Stimulated activated CD8-positive, alpha-beta memory T cell treated with anti-CD3 and anti-CD28 coated beads, Interleukin-15, amount 100 ng/mL, for 4 hours (primary cell): ENCODE results near the gene CHD9.
A peak's percentile ranks its signal among the peaks of the same experiment; 100 is the strongest.
"Not testable (repeated sequence)": the region's sequence is repeated elsewhere in the genome, so short reads cannot be mapped to it uniquely, and the experiment has no call there.

Source experiments
- DNase-seq, 2 donors: peaks; one replicate each; pipeline ENCODE4 v3.0.0-alpha.2; 2020; ENCODE audit warnings: low read depth in 2 of 2

The CHD9 gene

DNA sequence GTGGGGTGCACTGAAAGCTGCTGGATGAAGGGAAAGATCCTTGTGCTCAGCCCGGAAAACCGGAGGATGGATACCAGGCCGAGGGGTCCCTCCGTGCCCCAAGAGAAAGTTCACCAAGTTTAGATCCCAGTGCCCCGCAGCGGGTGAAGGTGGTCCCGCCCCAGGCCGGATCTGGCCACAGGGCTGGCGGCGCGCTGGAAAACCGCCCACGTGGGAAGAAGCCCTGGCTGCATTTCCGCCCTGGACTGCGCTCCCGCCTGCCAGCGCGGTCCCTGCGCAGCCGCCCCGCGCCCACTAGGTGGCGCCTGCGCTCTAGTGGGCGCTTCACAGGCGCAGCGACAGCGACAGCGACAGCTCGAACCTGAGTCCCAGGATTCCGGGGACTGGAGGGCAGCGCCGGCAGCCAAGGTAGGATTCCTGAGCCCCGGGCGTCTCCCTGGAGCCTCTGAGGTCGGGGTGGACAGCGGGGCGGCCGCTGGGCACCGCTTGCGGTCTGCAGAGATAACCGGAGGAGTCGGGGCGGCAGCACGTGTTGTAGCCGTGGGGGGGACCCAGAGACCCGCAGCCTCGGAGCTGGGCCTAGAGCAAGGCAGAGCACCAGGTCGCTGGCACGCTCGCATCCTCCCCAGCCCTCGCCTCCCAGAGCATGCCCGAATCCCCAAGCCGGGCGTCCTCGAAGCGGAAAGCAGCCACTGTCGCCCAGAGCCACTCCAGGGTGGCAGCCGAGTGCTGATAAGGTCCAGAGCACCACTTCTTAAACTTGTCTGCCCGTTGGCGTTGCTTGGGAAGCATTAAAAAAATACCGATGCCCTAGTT lies at the start of gene CHD9:
Gene CHD9 (plus strand): TSS at position 322 of the 816 bp plus-strand sequence. CDS start 101,099 bp downstream, outside the sequence.
- peak; percentile 40 to 54 for DNase-seq

- DNase-seq: no peak
Observed at GRCh38 chr16:53007095-53007494, 47.7 kb upstream of the CHD9 start.

DNA sequence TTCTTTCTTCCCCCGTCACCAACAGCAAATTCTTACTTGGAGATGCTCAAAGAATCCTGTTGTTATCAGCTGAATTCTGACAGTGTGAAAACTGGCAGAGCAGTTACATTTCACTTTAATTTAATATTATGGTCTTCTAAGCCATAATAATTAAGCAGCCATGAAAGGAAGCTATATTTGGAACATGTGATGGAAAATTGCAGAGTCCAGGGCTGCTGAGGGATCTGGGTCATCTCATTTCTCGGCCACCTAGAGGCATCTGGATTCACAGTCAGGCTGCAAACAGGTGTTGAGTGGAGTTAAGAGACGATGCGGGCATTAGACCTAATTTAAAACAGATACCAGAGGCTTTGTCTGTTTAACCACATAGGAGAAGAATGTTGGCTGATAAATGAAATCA lies 40.5 kb upstream of the CHD9 start:
- DNase-seq: no peak

DNA sequence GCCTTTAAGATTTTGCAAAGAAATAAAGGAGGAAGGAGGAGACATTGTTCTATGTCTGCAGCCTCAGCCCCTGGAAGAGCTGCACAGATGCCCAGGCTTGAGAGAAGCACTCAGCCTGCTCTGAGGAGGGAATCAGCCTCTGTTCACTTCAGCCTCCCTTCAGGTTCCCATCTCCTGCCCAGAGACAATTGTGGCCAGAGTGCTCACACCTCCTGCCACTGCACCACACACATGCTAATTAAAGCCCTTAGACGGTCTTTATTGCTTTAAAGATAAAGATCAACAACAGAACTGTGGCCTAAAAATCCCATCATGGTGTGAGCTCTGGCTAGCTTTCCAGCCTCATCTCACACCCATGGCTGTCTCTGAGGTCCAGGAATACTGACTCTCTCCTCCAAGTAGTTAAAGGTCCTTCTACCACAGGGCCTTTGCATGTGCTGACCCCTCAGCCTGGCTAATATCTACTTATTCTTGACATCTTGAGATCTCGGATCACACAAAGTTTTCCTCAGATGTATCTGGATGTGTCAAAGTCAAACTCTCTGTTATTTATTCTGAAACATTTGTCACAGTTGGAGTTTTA lies 35.9 kb upstream of the CHD9 start:
- no peak for DNase-seq

- DNase-seq: no peak
Observed at GRCh38 chr16:53022374-53022773, 32.4 kb upstream of the CHD9 start.

DNA sequence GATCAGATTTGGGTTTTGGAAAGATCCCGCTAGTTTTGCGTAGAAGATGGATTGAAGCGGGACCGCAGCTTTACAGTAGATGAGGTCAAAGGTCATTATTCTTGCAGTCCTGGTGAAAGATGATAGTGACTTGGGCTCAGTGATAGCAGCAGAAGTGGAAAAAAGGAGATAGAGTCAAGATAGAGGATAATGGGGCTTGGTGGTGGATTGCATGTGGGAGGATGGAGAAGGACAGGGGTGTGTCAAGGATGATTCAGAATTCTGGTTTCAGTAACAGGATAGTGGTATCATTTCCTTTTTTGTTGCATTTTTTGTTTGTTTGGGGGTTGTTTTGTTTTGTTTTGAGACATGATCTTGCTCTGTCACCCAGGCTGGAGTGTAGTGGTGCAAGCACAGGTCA lies 30.7 kb upstream of the CHD9 start:
- no peak for DNase-seq

DNA sequence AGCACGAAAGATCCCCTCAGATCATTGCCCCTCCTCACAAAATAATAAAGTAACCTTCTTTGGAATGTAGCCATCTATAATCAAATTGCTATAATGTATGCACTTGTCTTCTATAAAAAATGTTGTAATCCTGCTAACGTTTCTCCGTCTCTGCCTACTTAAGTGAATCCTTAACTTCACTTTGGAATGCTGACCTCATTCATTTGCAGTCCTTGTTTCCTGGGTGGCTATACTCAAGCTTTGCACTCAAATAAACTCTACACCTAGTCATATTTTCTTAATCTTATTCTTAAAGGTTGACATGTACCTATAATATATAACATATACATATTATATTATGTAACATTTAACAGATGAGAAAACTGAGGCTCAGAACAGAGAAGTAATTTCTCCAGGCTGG lies 24.8 kb upstream of the CHD9 start:
- no peak for DNase-seq

- no peak for DNase-seq
Observed at GRCh38 chr16:53031323-53031942, 23.4 kb upstream of the CHD9 start.

GRCh38 chr16:53034306-53034705 lies 20.5 kb upstream of the CHD9 start:
- no peak for DNase-seq

DNA sequence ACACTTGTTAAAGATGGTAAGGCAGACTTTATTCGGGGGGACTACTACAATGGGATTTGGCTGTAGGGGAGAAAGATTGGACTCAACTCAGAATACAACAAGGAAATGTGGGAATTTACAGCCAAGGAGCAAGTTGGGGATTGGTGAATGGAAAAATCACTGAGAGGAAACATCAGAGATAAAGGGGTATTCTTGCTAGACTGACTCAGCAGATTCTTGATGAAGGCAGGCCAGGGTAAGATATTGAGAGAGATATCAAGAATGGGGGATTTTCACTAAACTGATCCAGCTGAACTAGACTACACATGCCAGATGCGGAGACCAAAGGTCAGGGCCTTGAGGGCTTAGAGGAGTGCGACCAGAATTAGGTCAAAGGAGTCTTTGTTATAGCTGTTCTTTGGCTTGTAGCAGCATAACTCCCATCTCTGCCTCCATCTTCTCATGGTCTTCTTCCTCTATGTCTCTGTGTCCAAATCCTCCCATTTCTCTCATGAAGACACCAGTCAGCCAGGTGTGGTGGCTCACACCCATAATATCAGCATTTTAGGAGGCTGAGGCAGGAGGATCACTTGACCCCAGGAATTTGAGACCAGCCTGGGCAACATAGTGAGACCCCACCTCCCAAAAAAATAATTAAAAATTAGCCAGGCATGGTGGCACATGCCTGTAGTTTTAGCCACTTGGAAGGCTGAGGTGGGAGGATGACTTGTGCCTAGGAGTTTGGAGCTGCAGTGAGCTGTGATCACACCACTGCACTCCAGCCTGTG lies 19.4 kb upstream of the CHD9 start:
- no peak for DNase-seq

GRCh38 chr16:53036066-53036465 lies 18.7 kb upstream of the CHD9 start:
- no peak for DNase-seq

DNA sequence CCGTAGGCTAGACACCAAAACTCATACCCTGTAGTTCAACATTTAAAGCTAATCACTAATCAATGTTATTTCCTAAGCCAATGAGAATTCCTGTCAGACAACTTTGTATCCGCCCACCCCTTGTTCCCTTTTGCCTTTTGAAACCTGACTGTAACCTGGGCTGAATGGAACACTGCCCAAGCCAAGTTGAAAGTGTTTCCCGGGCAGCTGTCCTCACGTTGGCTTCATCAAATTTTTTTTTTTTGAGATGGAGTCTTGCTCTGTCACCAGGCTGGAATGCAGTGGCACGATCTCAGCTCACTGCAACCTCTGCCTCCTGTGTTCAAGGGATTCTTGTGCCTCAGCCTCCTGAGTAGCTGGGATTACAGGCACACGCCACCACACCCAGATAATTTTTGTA lies 18.1 kb upstream of the CHD9 start:
- not testable (repeated sequence) for DNase-seq

DNA sequence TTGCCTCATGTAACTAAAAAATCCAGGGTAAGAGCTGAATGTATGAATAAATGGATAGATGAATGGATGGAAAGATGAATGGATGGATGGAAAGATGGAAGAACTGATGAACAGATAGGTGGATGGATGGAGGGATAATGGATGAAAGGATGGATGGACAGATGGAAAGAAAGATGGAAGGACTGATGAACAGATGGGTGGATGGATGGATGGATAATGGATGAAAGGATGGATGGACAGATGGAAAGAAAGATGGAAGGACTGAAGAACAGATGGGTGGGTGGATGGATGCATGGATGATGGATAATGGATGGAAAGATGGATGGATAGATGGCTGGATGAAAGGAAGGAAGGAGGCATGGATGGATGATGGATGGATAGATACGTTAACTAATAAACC lies 14.0 kb upstream of the CHD9 start:
- no peak for DNase-seq

- no peak for DNase-seq
Observed at GRCh38 chr16:53041320-53042051, 13.3 kb upstream of the CHD9 start.

- DNase-seq: no peak
Observed at GRCh38 chr16:53042235-53042701, 12.5 kb upstream of the CHD9 start.

GRCh38 chr16:53043428-53043831 lies 11.4 kb upstream of the CHD9 start:
- no peak for DNase-seq

DNA sequence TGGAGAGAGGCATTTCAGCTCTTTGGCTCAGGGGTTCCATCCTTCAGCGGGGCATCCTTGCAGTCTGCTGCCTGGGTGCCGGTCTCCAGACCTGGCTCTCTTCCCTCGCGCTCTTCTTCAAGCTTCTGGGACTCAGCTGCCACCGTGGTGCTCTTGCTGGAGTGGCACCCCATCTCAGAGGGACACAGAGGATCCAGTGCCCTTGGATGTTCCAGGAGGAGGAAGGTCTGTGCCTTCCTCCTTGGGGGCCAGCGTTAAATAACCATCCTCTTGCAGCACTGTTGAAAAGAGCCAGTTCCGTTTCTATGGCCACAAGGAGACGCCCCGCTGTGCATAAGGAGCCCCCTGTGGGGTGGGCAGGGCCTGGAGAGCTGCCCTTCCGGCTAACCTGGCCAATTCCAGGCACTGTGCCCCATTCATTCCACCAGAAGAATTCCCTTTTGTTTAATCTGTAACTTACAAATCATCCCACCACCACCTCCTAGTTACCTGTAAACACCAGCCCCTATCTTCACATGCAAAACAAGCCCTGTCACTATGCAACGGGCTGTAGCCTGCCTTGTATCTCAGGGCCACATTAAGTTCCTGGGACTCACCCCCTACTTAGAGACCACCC lies 10.7 kb upstream of the CHD9 start:
- DNase-seq: no peak

GRCh38 chr16:53045341-53046220 lies 9.2 kb upstream of the CHD9 start:
- no peak for DNase-seq

DNA sequence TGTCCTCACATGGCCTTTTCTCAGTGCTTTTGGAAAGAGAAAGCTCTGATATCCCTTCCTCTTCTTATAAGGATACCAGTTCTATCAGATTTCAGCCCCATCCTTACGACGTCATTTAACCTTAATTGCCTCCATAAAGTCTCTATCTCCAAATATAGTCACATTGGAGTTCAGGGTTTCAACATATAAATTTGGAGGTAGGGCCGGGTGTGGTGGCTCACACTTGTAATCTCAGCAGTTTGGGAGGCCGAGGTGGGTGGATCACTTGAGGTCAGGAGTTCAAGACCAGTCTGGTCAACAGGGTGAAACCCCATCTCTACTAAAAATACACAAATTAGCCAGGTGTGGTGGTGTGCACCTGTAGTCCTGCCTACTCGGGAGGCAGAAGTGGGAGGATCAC lies 7.3 kb upstream of the CHD9 start:
- DNase-seq: not testable (repeated sequence)
